IMR-90 (cell line): Measurements from ENCODE around the gene GNAT2. TPM values are rescaled to one million over a fixed set of nuclear protein-coding genes. Genes with fewer than 3 reads are reported as not detected.

ENCODE experiments used
- ATAC-seq: fragments of 200-7000 bp; cut with Tn5 transposase; 2 replicates; pipeline ENCODE4 v1.9.1; 2020; ENCODE audit warnings: low read depth, mild to moderate bottlenecking, moderate library complexity
- BruUV-seq: library from RNA; stranded (reverse); fragments of 400-500 nt; replicated peaks from 2 replicates; lab custom pipeline; 2021; lab: Mats Ljungman, UMichigan
- CTCF ChIA-PET: fragments of 300-600 bp; formaldehyde crosslinking; extraction: SDS; loops from one replicate; lab custom pipeline; 2021; ENCODE audit warnings: antibody characterized with exemption; lab: Yijun Ruan, JAX
- POLR2A ChIA-PET: fragments of 300-600 bp; sonication (Branson Sonifier 250); formaldehyde crosslinking; loops from one replicate; lab custom pipeline; 2022; ENCODE audit warnings: antibody characterized with exemption; ENCODE audit not compliant: unreplicated experiment; lab: Charles Lee
- DNase-seq: peaks from one replicate; pipeline ENCODE4 v3.0.0; 2013
- H2AFZ ChIP-seq: replicated peaks from 2 replicates; pipeline ENCODE3; 2013; ENCODE audit warnings: low read length, mild to moderate bottlenecking; ENCODE audit not compliant: poor library complexity
- H2AK5ac ChIP-seq: 2 replicates; pipeline ENCODE4 v1.6.1; 2013; ENCODE audit warnings: low read depth, low read length, inconsistent platforms
- H2AK9ac ChIP-seq: replicated peaks from 2 replicates; pipeline ENCODE3; 2013; ENCODE audit warnings: mild to moderate bottlenecking, low read depth, low read length, moderate library complexity; ENCODE audit not compliant: poor library complexity
- H2BK120ac ChIP-seq: 2 replicates; pipeline ENCODE4 v1.6.1; 2013; ENCODE audit warnings: low read depth, low read length, inconsistent platforms
- H2BK15ac ChIP-seq: 3 replicates; pipeline ENCODE4 v1.6.1; 2013; ENCODE audit warnings: low read depth, low read length, inconsistent platforms
- H2BK20ac ChIP-seq: 2 replicates; pipeline ENCODE4 v1.6.1; 2013; ENCODE audit warnings: low read depth, mild to moderate bottlenecking, inconsistent platforms, low read length, moderate library complexity
- H2BK5ac ChIP-seq: 2 replicates; pipeline ENCODE4 v1.6.1; 2013; ENCODE audit warnings: mild to moderate bottlenecking, low read depth, low read length, inconsistent platforms; ENCODE audit not compliant: poor library complexity, severe bottlenecking
- H3K14ac ChIP-seq: replicated peaks from 2 replicates; pipeline ENCODE4 v1.6.1; 2013; ENCODE audit warnings: low read depth, low read length, inconsistent platforms
- H3K18ac ChIP-seq: 2 replicates; pipeline ENCODE4 v1.6.1; 2013; ENCODE audit warnings: low read depth, low read length, control low read depth
- H3K23ac ChIP-seq: 2 replicates; pipeline ENCODE4 v1.6.1; 2013; ENCODE audit warnings: low read depth, low read length, inconsistent platforms
- H3K27ac ChIP-seq: 2 replicates; pipeline ENCODE4 v1.5.1; 2013; ENCODE audit warnings: mild to moderate bottlenecking, control low read depth, low read length; ENCODE audit not compliant: insufficient read depth
- H3K27me3 ChIP-seq: 2 replicates; pipeline ENCODE4 v1.6.1; 2013; ENCODE audit warnings: low read length; ENCODE audit not compliant: control insufficient read depth, insufficient read depth
- H3K36me3 ChIP-seq: 2 replicates; pipeline ENCODE4 v1.6.1; 2013; ENCODE audit warnings: low read length, mixed read lengths; ENCODE audit not compliant: control insufficient read depth, insufficient read depth
- H3K4ac ChIP-seq: 2 replicates; pipeline ENCODE4 v1.6.1; 2013; ENCODE audit warnings: low read depth, low read length, inconsistent platforms
- H3K4me1 ChIP-seq: 2 replicates; pipeline ENCODE4 v1.6.1; 2013; ENCODE audit warnings: low read length, mixed read lengths; ENCODE audit not compliant: control insufficient read depth, insufficient read depth
- H3K4me2 ChIP-seq: 2 replicates; pipeline ENCODE4 v1.6.1; 2013; ENCODE audit warnings: low read depth, mild to moderate bottlenecking, control low read depth, low read length, moderate library complexity
- H3K4me3 ChIP-seq: 2 replicates; pipeline ENCODE4 v1.5.1; 2013; ENCODE audit warnings: low read depth, mild to moderate bottlenecking, control low read depth, low read length, moderate library complexity; ENCODE audit not compliant: insufficient read depth
- H3K56ac ChIP-seq: 2 replicates; pipeline ENCODE4 v1.6.1; 2013; ENCODE audit warnings: low read length, inconsistent platforms; ENCODE audit not compliant: insufficient read depth; ENCODE audit errors: extremely low read depth
- H3K79me1 ChIP-seq, 2 experiments: 2 replicates each; pipeline ENCODE4 v1.6.1; 2013; ENCODE audit warnings: low read length in 2 of 2, inconsistent platforms in 1 of 2, low read depth in 1 of 2
- H3K9ac ChIP-seq: 2 replicates; pipeline ENCODE4 v1.6.1; 2013; ENCODE audit warnings: low read depth, low read length, control low read depth
- H3K9me1 ChIP-seq: 2 replicates; pipeline ENCODE4 v1.6.1; 2013; ENCODE audit warnings: low read length, inconsistent platforms; ENCODE audit not compliant: insufficient read depth
- H3K9me3 ChIP-seq: 2 replicates; pipeline ENCODE4 v1.6.1; 2013; ENCODE audit warnings: low read length; ENCODE audit not compliant: control insufficient read depth, insufficient read depth
- H4K20me1 ChIP-seq: 2 replicates; pipeline ENCODE4 v1.6.1; 2013; ENCODE audit warnings: low read length, inconsistent platforms; ENCODE audit not compliant: insufficient read depth
- H4K5ac ChIP-seq: 2 replicates; pipeline ENCODE4 v1.6.1; 2013; ENCODE audit warnings: mild to moderate bottlenecking, low read depth, low read length, control low read depth
- H4K8ac ChIP-seq, 2 experiments: 2 replicates each; pipeline ENCODE4 v1.6.1; 2013; ENCODE audit warnings: low read depth in 2 of 2, low read length in 2 of 2, control low read depth in 1 of 2, inconsistent platforms in 1 of 2
- H4K91ac ChIP-seq: 2 replicates; pipeline ENCODE4 v1.6.1; 2013; ENCODE audit warnings: low read depth, low read length, inconsistent platforms; ENCODE audit not compliant: insufficient read depth
- ELK1 ChIP-seq: fragments of 150-350 bp; IDR thresholded peaks from 2 replicates; pipeline ENCODE4 v1.6.1; 2016; ENCODE audit warnings: low read depth, mild to moderate bottlenecking, low read length, moderate library complexity, borderline replicate concordance
- SMC3 ChIP-seq: fragments of 150-350 bp; IDR thresholded peaks from 2 replicates; pipeline ENCODE4 v1.6.1; 2016; ENCODE audit warnings: low read depth, mild to moderate bottlenecking, antibody characterized with exemption, low read length, moderate library complexity
- WGBS, 2 experiments: methylation state at CpG; one replicate each; pipeline versions ENCODE4 v1.1.5 to v1.1.7; 2013; ENCODE audit warnings: missing lambda C conversion rate in 2 of 2; ENCODE audit not compliant: insufficient read length in 1 of 2; ENCODE audit errors: extremely low coverage in 2 of 2; 5-methylcytosine and 5-hydroxymethylcytosine counted together
- dilution Hi-C: fragments of 300-500 bp; cut with HindIII; formaldehyde crosslinking; loops from one replicate; pipeline ENCODE4 v1.14.3; 2018; ENCODE audit warnings: low sequenced_read_pairs; ENCODE audit not compliant: unreplicated experiment
- in situ Hi-C: fragments of 300-500 bp; cut with MboI; formaldehyde crosslinking; loops from 3 replicates; pipeline ENCODE4 v1.14.3; 2019; ENCODE audit warnings: low sequenced_read_pairs, inconsistent platforms, mixed read lengths
- intact Hi-C: fragments of 100-400 bp; cut with micrococcal nuclease; formaldehyde crosslinking; loops from 2 replicates; pipeline ENCODE4 v1.10.0; 2022
- polyA plus RNA-seq, 3 experiments: library from polyadenylated mRNA; depleted of rRNA; stranded (reverse); fragments of >200 nt; gene quantifications; 2 replicates each; pipeline ENCODE4 v1.2.3, GENCODE V29; 2012; ENCODE audit warnings: low replicate concordance in 1 of 3
- total RNA-seq: library from RNA; depleted of rRNA; stranded (reverse); fragments of >200 nt; gene quantifications from 2 replicates; pipeline ENCODE4 v1.2.3, GENCODE V29; 2012

The GNAT2 gene
- total and polyA plus RNA-seq, 2 of the 4 experiments (the other 2 are of a cell fraction): 0.17 to 0.36 TPM

GRCh38 chr1:109557520-109557919 lies 61.9 kb downstream of the GNAT2 start:
- Histone ChIP-seq H4K91ac (no peak overlapping the region), H3K4me1 (peaks cover 11% of the 10 kb centered on the region), H4K5ac (no peak overlapping the region), H2BK120ac (no peak overlapping the region), H3K14ac (no peak overlapping the region), H3K9me3 (no peaks in the 10 kb centered on the region), H4K8ac (no peak overlapping the region), H3K18ac (no peak overlapping the region), H2AK5ac (no peak overlapping the region), H3K4me2 (no peak overlapping the region), H3K27me3 (no peaks in the 10 kb centered on the region), H3K36me3 (peaks cover 1% of the 10 kb centered on the region; the same call in 1 of the 2 replicates), H3K4ac (no peak overlapping the region), H2BK20ac (no peak overlapping the region), H4K20me1 (peaks cover 95% of the 10 kb centered on the region), H3K27ac (no peak overlapping the region), H3K79me1 (peaks cover 0 to 54% of the 10 kb centered on the region in 2 experiments; a peak in 2 of 4 replicates), H2AK9ac (no peak overlapping the region), H3K9me1 (peaks cover 15% of the 10 kb centered on the region), H3K56ac (no peak overlapping the region), H3K23ac (no peak overlapping the region), H3K4me3 (no peak overlapping the region), H2AFZ (no peak overlapping the region), H2BK15ac (no peak overlapping the region), H3K9ac (no peak overlapping the region), H2BK5ac (no peak overlapping the region)
- POLR2A ChIA-PET: no interaction called here
- CTCF ChIA-PET: no interaction called here
- no TSS peak for BruUV-seq
- DNase-seq (no peak), ATAC-seq (no peak)
- in situ Hi-C loops (no loop called here), dilution Hi-C loops (no loop called here), intact Hi-C loops (no loop called here)
- no CpG with 5 or more reads among the region's 5 CpGs for WGBS, 2 experiments
- TF ChIP-seq SMC3 (no peak), ELK1 (no peak)
